Activated CD4-positive, alpha-beta T cell treated with anti-CD3 and anti-CD28 coated beads for 1 hour (primary cell): Measurements from ENCODE around the gene E2F7.

ENCODE experiments used
- DNase-seq: peaks from one replicate; pipeline ENCODE4 v3.0.0-alpha.2; 2020

The E2F7 gene

GRCh38 chr12:77062846-77063461 lies 2.4 kb downstream of the E2F7 start:
- no peak for DNase-seq

- DNase-seq = no peak
These were observed 3.0 kb downstream of the E2F7 start for GRCh38 chr12:77062396-77062795.

- no peak for DNase-seq
These were observed 4.5 kb downstream of the E2F7 start for GRCh38 chr12:77060883-77061240.

- no peak for DNase-seq
These were observed 5.1 kb downstream of the E2F7 start for GRCh38 chr12:77060136-77060882.

- DNase-seq = no peak
These were observed 6.6 kb downstream of the E2F7 start for GRCh38 chr12:77058740-77059139.

- no peak for DNase-seq
These were observed 10.5 kb downstream of the E2F7 start for GRCh38 chr12:77054851-77055250.

GRCh38 chr12:77053259-77053658 lies 12.1 kb downstream of the E2F7 start:
- DNase-seq = no peak

- DNase-seq = no peak
These were observed 15.5 kb downstream of the E2F7 start for GRCh38 chr12:77049767-77050353.

GRCh38 chr12:77047341-77048109 lies 17.8 kb downstream of the E2F7 start:
- DNase-seq = no peak

- no peak for DNase-seq
These were observed 18.9 kb downstream of the E2F7 start for GRCh38 chr12:77046468-77046867.

GRCh38 chr12:77045183-77045582 lies 20.2 kb downstream of the E2F7 start:
- DNase-seq = no peak

- DNase-seq = no peak
These were observed 20.6 kb downstream of the E2F7 start for GRCh38 chr12:77044721-77045120.

- no peak for DNase-seq
These were observed 22.5 kb downstream of the E2F7 start for GRCh38 chr12:77042833-77043232.

GRCh38 chr12:77040231-77040630 lies 25.1 kb downstream of the E2F7 start:
- DNase-seq = no peak

GRCh38 chr12:77035226-77035625 lies 30.1 kb downstream of the E2F7 start:
- DNase-seq = no peak

- no peak for DNase-seq
These were observed 31.5 kb downstream of the E2F7 start for GRCh38 chr12:77033658-77034536.

GRCh38 chr12:77032406-77032805 lies 33.0 kb downstream of the E2F7 start:
- DNase-seq = no peak

- no peak for DNase-seq
These were observed 33.6 kb downstream of the E2F7 start for GRCh38 chr12:77031745-77032144.

- no peak for DNase-seq
These were observed 39.5 kb downstream of the E2F7 start for GRCh38 chr12:77025782-77026314.

- DNase-seq = no peak
These were observed 41.9 kb downstream of the E2F7 start for GRCh38 chr12:77023501-77023900.

GRCh38 chr12:77019920-77020319 lies 45.4 kb downstream of the E2F7 start:
- no peak for DNase-seq

GRCh38 chr12:77016606-77017005 lies 48.8 kb downstream of the E2F7 start:
- no peak for DNase-seq
